Measurements from ENCODE around the gene DDR1.
"Not testable (repeated sequence)": the region's sequence is repeated elsewhere in the genome, so short reads cannot be mapped to it uniquely, and the experiment has no call there.

The DDR1 gene

GRCh38 chr6:30854285-30855040, 29.9 kb upstream of the DDR1 start:
- DNase-seq (ENCODE audit: low read depth in 2 of 2): no peak

DNA sequence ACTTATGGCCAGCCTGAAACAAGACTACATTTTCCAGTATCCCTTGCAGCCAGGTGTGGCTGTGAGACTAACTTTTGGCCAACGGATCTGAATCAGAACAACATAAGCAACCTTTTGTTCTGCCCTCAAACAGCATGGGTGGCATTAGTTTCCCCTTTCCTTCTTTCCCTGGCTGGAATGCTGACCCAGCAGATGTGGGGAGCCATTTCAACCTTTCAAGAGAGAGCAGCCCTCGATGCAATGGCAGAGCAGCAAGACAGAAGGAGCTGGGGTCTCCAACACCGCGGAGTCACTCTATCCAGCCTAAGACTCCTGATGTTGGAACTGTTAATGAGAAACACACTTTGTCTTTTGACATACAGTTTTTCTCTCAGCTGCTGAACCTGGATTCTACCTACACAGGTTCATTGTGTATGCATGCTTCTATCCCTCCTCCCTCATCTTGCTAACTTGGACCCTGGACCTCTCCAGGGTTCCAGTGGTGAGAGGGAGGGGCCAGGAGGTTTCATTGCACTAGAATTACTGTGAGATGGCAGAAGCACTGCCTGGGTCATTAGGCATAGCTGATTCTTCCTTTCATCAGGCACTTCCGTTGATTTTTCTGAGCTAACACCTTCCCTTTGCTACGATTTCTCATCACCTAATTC, 28.8 kb upstream of the DDR1 start:
- no peak for DNase-seq (ENCODE audit: low read depth in 2 of 2)

- no peak for DNase-seq (ENCODE audit: low read depth in 2 of 2)
Observed at GRCh38 chr6:30857112-30857511, 27.2 kb upstream of the DDR1 start.

GRCh38 chr6:30857549-30857948, 26.8 kb upstream of the DDR1 start:
- no peak for DNase-seq (ENCODE audit: low read depth in 2 of 2)

DNA sequence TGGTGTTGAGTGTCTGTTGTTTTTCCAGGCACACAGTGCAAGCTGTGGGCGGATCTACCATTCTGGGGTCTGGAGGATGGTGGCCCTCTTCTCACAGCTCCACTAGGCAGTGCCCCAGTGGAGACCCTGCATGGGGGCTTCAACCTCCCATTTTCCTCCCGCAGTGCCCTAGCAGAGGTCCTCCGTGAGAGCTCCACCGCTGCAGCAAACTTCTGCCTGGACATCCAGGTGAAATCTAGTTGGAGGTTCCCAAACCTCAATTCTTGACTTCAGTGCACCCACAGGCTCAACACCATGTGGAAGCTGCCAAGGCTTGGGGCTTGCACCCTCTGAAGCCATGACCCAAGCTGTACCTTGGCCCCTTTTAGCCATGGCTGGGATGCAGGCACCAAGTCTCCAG, 24.6 kb upstream of the DDR1 start:
- DNase-seq (ENCODE audit: low read depth in 2 of 2): not testable (repeated sequence)

GRCh38 chr6:30861257-30862048, 22.9 kb upstream of the DDR1 start:
- no peak for DNase-seq (ENCODE audit: low read depth in 2 of 2)

- no peak for DNase-seq (ENCODE audit: low read depth in 2 of 2)
Observed at GRCh38 chr6:30862156-30862875, 22.0 kb upstream of the DDR1 start.

DNA sequence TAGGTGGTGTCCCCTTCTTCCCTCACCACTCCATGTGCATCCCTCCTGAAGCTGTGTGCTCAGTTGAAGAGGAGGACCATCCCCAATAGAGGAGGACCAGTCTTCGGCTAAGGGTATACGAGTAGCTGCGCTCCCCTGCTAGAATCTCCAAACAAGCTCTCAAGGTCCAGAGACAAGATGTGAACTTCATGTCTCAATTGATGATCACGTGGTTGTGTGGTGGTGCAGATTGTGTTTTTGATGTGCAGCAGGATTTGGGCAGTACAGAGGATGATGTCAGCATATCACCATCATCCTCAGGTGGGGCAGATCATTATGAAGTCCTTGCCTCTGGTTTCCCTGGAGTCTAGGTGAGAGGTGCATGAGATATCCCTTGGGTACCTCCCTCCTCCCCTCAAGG, 20.0 kb upstream of the DDR1 start:
- DNase-seq (ENCODE audit: low read depth in 2 of 2): no peak

DNA sequence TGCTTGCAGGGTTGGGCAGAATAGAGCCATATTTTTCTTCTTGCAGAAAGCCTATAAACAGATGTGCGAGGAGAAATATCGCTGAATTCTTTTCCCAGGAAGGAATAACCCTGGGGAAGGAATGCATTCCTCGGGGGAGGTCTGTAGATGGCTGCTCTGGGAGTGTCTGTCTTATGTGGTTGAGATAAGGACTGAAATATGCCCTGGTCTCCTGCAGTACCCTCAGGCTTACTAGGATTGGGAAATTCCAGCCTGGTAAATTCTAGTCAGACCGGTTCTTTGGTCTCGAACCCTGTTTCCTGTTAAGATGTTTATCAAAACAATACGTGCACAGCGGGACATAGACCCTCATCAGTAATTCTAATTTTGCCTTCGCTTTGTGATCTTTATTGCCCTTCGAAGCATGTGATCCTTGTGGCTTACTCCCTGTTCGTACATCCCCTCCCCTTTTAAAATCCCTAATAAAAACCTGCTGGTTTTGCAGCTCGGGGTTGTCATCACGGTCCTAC, 15.0 kb upstream of the DDR1 start:
- not testable (repeated sequence) for DNase-seq (ENCODE audit: low read depth in 2 of 2)

GRCh38 chr6:30870546-30870945, 13.8 kb upstream of the DDR1 start:
- no peak for DNase-seq (ENCODE audit: low read depth in 2 of 2)

GRCh38 chr6:30871592-30872183, 12.6 kb upstream of the DDR1 start:
- DNase-seq (ENCODE audit: low read depth in 2 of 2): no peak

GRCh38 chr6:30873137-30873640, 11.1 kb upstream of the DDR1 start:
- DNase-seq (ENCODE audit: low read depth in 2 of 2): no peak

DNA sequence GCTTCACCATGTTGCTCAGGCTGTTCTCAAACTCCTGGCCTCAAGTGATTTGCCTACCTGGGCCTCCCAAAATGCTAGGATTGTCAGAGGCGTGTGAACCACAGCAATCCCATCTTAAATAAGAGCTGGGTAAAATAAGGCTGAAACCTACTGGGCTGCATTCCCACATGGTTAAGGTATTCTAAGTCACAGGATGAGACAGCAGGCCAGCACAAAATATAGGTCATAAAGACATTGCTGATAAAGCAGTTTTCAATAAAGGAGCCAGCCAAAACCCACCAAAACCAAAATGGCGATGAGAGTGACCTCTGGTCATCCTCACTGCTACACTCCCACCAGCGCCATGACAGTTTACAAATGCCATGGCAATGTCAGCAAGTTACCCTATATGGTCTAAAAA, 10.5 kb upstream of the DDR1 start:
- not testable (repeated sequence) for DNase-seq (ENCODE audit: low read depth in 2 of 2)

DNA sequence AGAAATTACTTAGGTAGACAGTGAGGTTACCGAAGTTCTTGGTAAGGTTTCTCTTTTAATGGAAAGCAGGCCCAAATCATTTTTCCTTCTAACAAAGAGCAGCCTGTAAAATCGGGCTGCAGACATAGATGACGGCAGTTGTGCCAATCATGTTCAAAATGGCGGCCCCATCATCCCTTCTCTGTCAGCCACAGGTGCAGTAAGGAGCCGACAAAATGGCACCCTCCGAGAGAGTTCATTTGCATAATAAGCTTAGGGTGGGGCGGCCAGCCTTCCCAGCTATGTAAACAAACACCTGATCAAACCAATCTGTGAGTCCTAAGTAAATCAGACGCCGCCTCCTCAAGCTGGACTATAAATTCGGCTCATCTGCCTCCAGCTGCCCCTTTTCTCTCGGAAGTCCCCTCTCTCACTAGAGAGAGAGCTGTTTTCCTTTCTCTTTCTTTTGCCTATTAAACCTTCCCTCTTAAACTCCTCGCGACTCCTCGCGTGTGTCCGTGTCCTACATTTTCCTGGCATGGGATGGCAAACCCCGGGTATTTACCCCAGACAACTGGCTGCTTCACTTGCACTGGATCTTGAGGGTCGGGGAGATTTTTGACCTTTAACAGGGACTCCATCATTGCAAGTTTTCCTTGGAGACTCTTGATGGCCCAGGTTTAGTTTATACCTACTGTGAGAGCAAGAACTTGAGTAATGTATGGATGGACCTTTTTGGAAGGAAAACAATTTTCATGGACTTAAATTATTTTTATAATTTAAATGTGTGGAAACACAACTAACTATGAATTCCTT, 8.9 kb upstream of the DDR1 start:
- DNase-seq (ENCODE audit: low read depth in 2 of 2): no peak

DNA sequence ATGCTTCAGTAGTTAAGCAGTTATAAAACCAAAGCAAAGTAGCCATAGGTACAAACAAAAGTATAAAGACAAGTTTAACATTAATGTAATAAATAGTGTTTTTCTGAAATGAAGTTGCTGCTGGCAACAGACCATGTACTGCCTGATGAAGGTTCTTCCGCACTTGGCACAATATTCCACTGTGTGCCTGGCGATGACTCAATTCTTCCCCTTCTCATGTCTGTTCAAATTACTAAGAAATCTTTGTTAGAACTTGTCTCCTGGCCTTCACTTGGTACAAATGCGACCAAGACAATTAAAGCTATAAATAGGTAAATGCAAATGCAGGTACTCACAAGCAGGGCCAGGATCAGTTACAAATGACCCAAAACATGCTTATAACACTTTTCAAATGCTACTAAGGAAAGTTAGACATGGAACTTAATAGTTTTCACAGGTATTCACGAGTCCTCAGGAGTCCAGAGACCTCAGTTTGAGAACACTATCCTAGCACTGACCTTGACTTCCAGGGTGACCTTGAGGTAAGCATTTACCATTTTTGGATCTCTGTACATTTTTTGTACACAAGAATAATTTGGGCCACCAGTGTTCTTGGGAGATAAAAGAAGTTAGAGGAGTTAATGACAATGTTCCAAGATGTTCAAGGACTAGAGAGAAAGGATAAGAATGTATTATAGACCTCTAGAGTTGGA, 8.1 kb upstream of the DDR1 start:
- no peak for DNase-seq (ENCODE audit: low read depth in 2 of 2)

DNA sequence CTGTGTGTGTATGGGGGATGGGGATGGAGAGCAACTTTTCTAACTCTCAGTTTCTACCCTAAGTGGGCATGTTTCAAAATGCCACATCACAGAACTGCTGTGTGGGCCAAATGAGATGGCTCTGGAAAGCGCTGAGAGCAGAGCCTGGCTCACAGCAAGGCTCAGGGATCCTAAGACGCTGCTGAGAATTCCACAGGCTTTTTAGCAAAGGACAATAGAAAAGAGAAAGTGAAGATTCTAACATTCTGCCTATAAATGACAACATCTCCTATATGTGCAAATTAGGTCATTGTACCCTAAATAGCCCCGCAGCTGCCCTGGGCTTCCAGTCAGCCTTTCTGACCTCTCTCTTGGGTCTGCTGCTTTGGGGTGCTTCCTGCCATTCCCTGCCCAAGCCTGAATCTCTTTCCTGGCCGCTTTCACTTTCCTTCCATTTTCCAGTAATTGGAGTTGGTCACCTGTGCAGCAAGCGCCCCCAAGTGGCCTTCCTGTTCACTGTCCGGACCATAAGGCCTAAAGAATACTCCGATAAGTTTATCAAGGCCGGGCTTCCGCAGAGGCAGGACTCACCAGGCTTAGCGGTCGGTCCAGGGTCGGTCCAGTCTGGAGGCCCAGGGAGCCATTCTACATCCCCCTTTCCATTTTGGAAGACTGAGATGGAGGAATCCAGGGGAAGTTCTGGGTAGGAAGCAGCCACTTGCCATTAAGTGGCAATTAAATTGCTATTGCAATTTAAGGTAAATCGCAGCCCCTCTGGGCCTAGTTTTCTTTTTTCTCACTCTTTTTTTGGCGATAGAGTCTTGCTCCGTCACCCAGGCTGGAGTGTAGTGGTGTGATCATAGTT, 6.7 kb upstream of the DDR1 start:
- peak; percentile 70 to 74 for DNase-seq (ENCODE audit: low read depth in 2 of 2)

DNA sequence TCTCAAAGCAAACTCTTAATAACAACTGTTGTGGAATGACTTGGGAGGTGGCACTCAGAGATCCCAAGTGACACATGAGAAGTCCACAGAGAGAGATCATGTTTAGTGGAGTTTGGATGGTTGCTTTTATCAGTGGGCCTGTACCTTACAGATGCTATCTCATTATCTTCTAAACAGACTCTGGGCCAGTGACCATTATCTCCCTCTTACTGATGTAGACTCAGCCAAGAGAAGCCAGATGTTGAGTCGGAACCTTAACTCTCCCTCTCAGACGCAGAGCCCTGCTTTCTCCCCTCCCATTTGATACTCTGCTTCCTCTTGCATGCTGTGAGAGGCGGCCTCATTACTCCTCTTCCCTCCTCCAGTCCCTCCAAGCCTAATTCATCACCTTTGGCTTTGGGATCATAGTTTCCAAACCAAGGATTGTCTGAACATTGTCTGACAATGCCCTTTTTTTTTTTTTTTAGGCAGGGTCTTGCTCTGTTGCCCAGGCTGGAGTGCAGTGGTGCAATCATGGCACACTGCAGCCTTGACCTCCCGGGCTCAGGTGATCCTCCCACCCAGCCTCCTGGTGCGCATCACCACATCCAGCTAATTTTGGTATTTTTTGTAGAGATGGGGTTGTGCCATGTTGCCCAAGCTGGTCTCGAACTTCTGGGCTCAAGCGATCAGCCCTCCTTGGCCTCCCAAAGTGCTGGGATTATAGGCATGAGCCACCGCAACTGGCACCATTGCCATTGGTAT, 4.5 kb upstream of the DDR1 start:
- DNase-seq (ENCODE audit: low read depth in 2 of 2): no peak

- DNase-seq (ENCODE audit: low read depth in 2 of 2): no peak
Observed at GRCh38 chr6:30880698-30881252, 3.5 kb upstream of the DDR1 start.

All from fibroblast of skin of left biceps (primary cell).